ENCODE results near the gene CRYBG1.
"Not testable (repeated sequence)": the region's sequence is repeated elsewhere in the genome, so short reads cannot be mapped to it uniquely, and the experiment has no call there.

The CRYBG1 gene

GRCh38 chr6:106572875-106573585 is 212.5 kb downstream of the CRYBG1 start:
- H3K9me3 ChIP-seq (ENCODE audit: control insufficient read depth, insufficient read depth, low read length), result no peaks in the 10 kb centered on the region
- H3K4me3 ChIP-seq (ENCODE audit: low read depth, low read length), result no peak overlapping the region
- H3K9ac ChIP-seq (ENCODE audit: low read depth, low read length), result no peak overlapping the region
- no peak overlapping the region for H3K27ac ChIP-seq (ENCODE audit: low read depth, low read length)
- no peaks in the 10 kb centered on the region for H3K4me1 ChIP-seq (ENCODE audit: control insufficient read depth, insufficient read depth, low read length)
- H3K36me3 ChIP-seq (ENCODE audit: control insufficient read depth, insufficient read depth, low read length), result peaks cover 41% of the 10 kb centered on the region
- no peaks in the 10 kb centered on the region for H3K27me3 ChIP-seq (ENCODE audit: control insufficient read depth, insufficient read depth, low read length)

- no peak overlapping the region for H3K9ac ChIP-seq (ENCODE audit: low read depth, low read length)
These were observed 214.4 kb downstream of the CRYBG1 start for GRCh38 chr6:106574741-106575458.

GRCh38 chr6:106579281-106579680 is 218.8 kb downstream of the CRYBG1 start:
- Histone ChIP-seq H3K9ac (ENCODE audit: low read depth, low read length) (no peak overlapping the region), H3K4me1 (ENCODE audit: control insufficient read depth, insufficient read depth, low read length) (no peaks in the 10 kb centered on the region), H3K36me3 (ENCODE audit: control insufficient read depth, insufficient read depth, low read length) (peaks cover 47% of the 10 kb centered on the region), H3K9me3 (ENCODE audit: control insufficient read depth, insufficient read depth, low read length) (no peaks in the 10 kb centered on the region), H3K4me3 (ENCODE audit: low read depth, low read length) (no peak overlapping the region), H3K27me3 (ENCODE audit: control insufficient read depth, insufficient read depth, low read length) (no peaks in the 10 kb centered on the region), H3K27ac (ENCODE audit: low read depth, low read length) (no peak overlapping the region)

More at GRCh38 chr6:106574741-106575458, 214.4 kb downstream of the CRYBG1 start:
- H3K9me3 ChIP-seq (ENCODE audit: control insufficient read depth, insufficient read depth, low read length), result no peaks in the 10 kb centered on the region
- H3K36me3 ChIP-seq (ENCODE audit: control insufficient read depth, insufficient read depth, low read length), result peaks cover 39% of the 10 kb centered on the region
- no peaks in the 10 kb centered on the region for H3K4me1 ChIP-seq (ENCODE audit: control insufficient read depth, insufficient read depth, low read length)
- H3K27ac ChIP-seq (ENCODE audit: low read depth, low read length), result no peak overlapping the region
- H3K4me3 ChIP-seq (ENCODE audit: low read depth, low read length), result no peak overlapping the region
- H3K27me3 ChIP-seq (ENCODE audit: control insufficient read depth, insufficient read depth, low read length), result no peaks in the 10 kb centered on the region

GRCh38 chr6:106581468-106581867 is 221.0 kb downstream of the CRYBG1 start:
- Histone ChIP-seq H3K36me3 (ENCODE audit: control insufficient read depth, insufficient read depth, low read length) (peaks cover 51% of the 10 kb centered on the region), H3K4me1 (ENCODE audit: control insufficient read depth, insufficient read depth, low read length) (peaks cover 11% of the 10 kb centered on the region), H3K27me3 (ENCODE audit: control insufficient read depth, insufficient read depth, low read length) (no peaks in the 10 kb centered on the region), H3K9ac (ENCODE audit: low read depth, low read length) (no peak overlapping the region), H3K4me3 (ENCODE audit: low read depth, low read length) (no peak overlapping the region), H3K27ac (ENCODE audit: low read depth, low read length) (no peak overlapping the region), H3K9me3 (ENCODE audit: control insufficient read depth, insufficient read depth, low read length) (no peaks in the 10 kb centered on the region)

- Histone ChIP-seq H3K4me1 (ENCODE audit: control insufficient read depth, insufficient read depth, low read length) (peaks cover 11% of the 10 kb centered on the region), H3K27ac (ENCODE audit: low read depth, low read length) (no peak overlapping the region), H3K9me3 (ENCODE audit: control insufficient read depth, insufficient read depth, low read length) (no peaks in the 10 kb centered on the region), H3K36me3 (ENCODE audit: control insufficient read depth, insufficient read depth, low read length) (peaks cover 62% of the 10 kb centered on the region), H3K4me3 (ENCODE audit: low read depth, low read length) (no peak overlapping the region), H3K9ac (ENCODE audit: low read depth, low read length) (no peak overlapping the region), H3K27me3 (ENCODE audit: control insufficient read depth, insufficient read depth, low read length) (no peaks in the 10 kb centered on the region)
These were observed 226.4 kb downstream of the CRYBG1 start for GRCh38 chr6:106586815-106587415.

- H3K9ac ChIP-seq (ENCODE audit: low read depth, low read length); H3K4me3 ChIP-seq (ENCODE audit: low read depth, low read length); H3K27ac ChIP-seq (ENCODE audit: low read depth, low read length); H3K27me3 ChIP-seq (ENCODE audit: control insufficient read depth, insufficient read depth, low read length); H3K9me3 ChIP-seq (ENCODE audit: control insufficient read depth, insufficient read depth, low read length): not testable (repeated sequence)
- Histone ChIP-seq H3K36me3 (ENCODE audit: control insufficient read depth, insufficient read depth, low read length) (peaks cover 46% of the 10 kb centered on the region), H3K4me1 (ENCODE audit: control insufficient read depth, insufficient read depth, low read length) (peaks cover 11% of the 10 kb centered on the region)
These were observed 228.4 kb downstream of the CRYBG1 start for GRCh38 chr6:106588937-106589336.

- Histone ChIP-seq H3K4me1 (ENCODE audit: control insufficient read depth, insufficient read depth, low read length) (no peaks in the 10 kb centered on the region; the same call in 1 of the 2 replicates), H3K9me3 (ENCODE audit: control insufficient read depth, insufficient read depth, low read length) (no peaks in the 10 kb centered on the region), H3K36me3 (ENCODE audit: control insufficient read depth, insufficient read depth, low read length) (peaks cover 38% of the 10 kb centered on the region), H3K27me3 (ENCODE audit: control insufficient read depth, insufficient read depth, low read length) (no peaks in the 10 kb centered on the region), H3K27ac (ENCODE audit: low read depth, low read length) (no peak overlapping the region), H3K4me3 (ENCODE audit: low read depth, low read length) (no peak overlapping the region), H3K9ac (ENCODE audit: low read depth, low read length) (no peak overlapping the region)
These were observed 230.8 kb downstream of the CRYBG1 start for GRCh38 chr6:106591111-106591825.

- no peak overlapping the region for H3K9ac ChIP-seq (ENCODE audit: low read depth, low read length)
- no peak overlapping the region for H3K27ac ChIP-seq (ENCODE audit: low read depth, low read length)
- no peaks in the 10 kb centered on the region for H3K4me1 ChIP-seq (ENCODE audit: control insufficient read depth, insufficient read depth, low read length)
- peaks cover 8% of the 10 kb centered on the region; the same call in 1 of the 2 replicates for H3K36me3 ChIP-seq (ENCODE audit: control insufficient read depth, insufficient read depth, low read length)
- H3K9me3 ChIP-seq (ENCODE audit: control insufficient read depth, insufficient read depth, low read length), result no peaks in the 10 kb centered on the region
- no peaks in the 10 kb centered on the region for H3K27me3 ChIP-seq (ENCODE audit: control insufficient read depth, insufficient read depth, low read length)
- no peak overlapping the region for H3K4me3 ChIP-seq (ENCODE audit: low read depth, low read length)
These were observed 238.9 kb downstream of the CRYBG1 start for GRCh38 chr6:106599440-106599839.

- Histone ChIP-seq H3K4me1 (ENCODE audit: control insufficient read depth, insufficient read depth, low read length) (no peaks in the 10 kb centered on the region), H3K9me3 (ENCODE audit: control insufficient read depth, insufficient read depth, low read length) (no peaks in the 10 kb centered on the region), H3K9ac (ENCODE audit: low read depth, low read length) (no peak overlapping the region), H3K4me3 (ENCODE audit: low read depth, low read length) (no peak overlapping the region), H3K36me3 (ENCODE audit: control insufficient read depth, insufficient read depth, low read length) (peaks cover 8% of the 10 kb centered on the region; the same call in 1 of the 2 replicates), H3K27ac (ENCODE audit: low read depth, low read length) (no peak overlapping the region), H3K27me3 (ENCODE audit: control insufficient read depth, insufficient read depth, low read length) (no peaks in the 10 kb centered on the region)
These were observed 239.8 kb downstream of the CRYBG1 start for GRCh38 chr6:106600329-106600728.

- H3K36me3 ChIP-seq (ENCODE audit: control insufficient read depth, insufficient read depth, low read length), result 0 out of 2 replicates have a peak, but pooled peaks cover 3% of the 10 kb centered on the region
- H3K4me1 ChIP-seq (ENCODE audit: control insufficient read depth, insufficient read depth, low read length), result peaks cover 6% of the 10 kb centered on the region
- 0 out of 2 replicates have a peak, but pooled peaks cover 5% of the 10 kb centered on the region for H3K9me3 ChIP-seq (ENCODE audit: control insufficient read depth, insufficient read depth, low read length)
- no peak overlapping the region for H3K9ac ChIP-seq (ENCODE audit: low read depth, low read length)
- no peak overlapping the region for H3K27ac ChIP-seq (ENCODE audit: low read depth, low read length)
- no peaks in the 10 kb centered on the region for H3K27me3 ChIP-seq (ENCODE audit: control insufficient read depth, insufficient read depth, low read length)
- no peak overlapping the region for H3K4me3 ChIP-seq (ENCODE audit: low read depth, low read length)
These were observed 247.7 kb downstream of the CRYBG1 start for GRCh38 chr6:106608080-106608668.

Data from HUES48 (cell line).